T-helper 9 cell (primary cell): ENCODE results near the gene PIAS4.
"Not testable (repeated sequence)": the region's sequence is repeated elsewhere in the genome, so short reads cannot be mapped to it uniquely, and the experiment has no call there.

ENCODE experiments used
- DNase-seq: peaks from one replicate; pipeline ENCODE4 v3.0.0-alpha.2; 2020
- total RNA-seq, 2 donors: gene quantifications; one replicate each; lab custom pipeline; 2026; lab: John Stamatoyannopoulos, UW

PIAS4 gene
- total RNA-seq = 13.8 to 34.3 reads per million in 2 donors

- DNase-seq = peak; percentile 90
Measured at GRCh38 chr19:4007021-4007835, at the start of gene PIAS4. PIAS4 (plus strand) TSS chr19:4007736; CDS start chr19:4007761, 25 bp downstream.

DNA sequence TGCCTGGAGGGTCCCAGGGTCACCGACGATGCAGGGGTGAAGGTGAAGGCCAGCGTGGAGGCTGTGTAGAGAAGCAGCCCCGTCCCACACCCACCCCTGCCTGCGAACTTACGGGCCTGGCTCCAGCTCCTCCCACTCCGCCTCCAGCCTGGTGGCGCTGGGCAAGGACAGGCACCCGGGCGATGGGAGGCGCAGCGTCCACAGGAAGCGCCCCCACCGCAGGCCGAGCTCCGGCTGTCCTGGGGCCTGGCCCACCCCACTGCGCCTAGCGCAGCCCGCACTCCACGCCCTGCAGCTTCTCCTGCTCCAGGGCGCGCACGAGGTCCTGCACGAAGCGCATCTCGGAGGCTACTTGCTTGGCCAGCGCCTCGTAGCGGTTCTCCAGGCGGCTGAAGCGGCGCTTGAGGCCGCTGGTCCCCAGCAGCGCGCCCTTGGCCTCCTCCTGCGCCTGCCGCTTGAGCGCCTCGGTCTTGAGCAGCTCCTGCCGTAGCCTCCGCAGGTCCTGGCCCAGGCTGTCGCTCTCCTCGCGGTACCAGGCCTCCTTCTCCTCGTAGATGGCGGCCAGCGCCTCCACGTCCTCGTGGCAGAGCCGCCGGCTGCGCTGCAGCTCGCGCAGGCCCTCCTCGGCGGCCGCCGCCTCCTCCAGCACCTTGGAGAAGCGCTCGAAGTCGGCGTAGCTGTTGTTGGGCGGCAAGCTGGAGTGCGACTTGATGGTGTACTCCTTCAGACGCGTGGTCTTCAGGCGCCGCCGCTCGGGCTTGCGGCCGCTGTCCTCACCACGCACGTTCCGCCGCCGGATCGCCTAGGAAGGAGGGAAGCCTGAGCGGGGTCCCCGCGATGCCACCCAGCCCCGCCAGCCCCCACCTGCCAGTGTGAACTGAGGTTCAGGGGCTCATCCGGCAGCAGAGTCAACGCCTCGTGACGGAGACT is 48.4 kb upstream of the PIAS4 start:
- DNase-seq = no peak

GRCh38 chr19:3959766-3960131 is 47.8 kb upstream of the PIAS4 start:
- no peak for DNase-seq

GRCh38 chr19:3961007-3961406 is 46.5 kb upstream of the PIAS4 start:
- DNase-seq = no peak

DNA sequence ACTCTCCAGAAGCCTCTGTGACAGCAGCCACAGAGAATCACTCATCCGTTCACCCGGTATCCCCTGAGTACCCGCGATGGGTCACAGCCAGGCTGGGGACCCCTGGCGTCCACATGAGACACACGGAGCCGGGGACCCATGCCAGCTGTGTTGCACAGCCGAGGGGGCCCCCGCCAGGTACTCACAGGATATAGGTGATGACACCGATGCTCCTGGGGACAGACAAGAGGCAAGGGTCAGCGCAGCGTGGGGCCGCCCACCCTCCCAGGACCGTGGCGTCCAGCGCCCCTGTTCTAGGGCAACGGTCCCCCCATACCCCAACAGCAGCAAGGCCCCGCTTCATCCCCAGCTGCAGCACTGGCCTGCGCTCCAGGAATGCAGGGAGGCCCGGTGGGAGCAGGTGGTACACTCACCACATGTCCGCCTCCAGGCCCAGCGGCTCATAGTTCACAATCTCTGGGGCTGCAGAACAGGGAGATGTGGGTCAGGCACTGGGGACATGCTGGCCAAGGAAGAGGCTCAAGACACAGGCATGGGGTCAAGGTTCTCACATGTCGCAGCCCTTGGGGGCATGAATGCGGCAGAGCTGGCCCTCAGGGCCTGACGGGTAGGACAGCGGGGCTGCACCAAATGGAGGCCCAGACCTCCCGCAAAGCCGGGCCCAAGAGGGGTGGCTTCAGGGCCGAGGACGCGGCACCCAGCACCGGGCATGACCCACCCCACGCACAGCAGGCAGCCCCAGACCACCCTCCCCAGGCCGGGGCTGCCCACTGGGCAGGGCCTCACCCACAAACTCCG is 43.9 kb upstream of the PIAS4 start:
- no peak for DNase-seq

DNA sequence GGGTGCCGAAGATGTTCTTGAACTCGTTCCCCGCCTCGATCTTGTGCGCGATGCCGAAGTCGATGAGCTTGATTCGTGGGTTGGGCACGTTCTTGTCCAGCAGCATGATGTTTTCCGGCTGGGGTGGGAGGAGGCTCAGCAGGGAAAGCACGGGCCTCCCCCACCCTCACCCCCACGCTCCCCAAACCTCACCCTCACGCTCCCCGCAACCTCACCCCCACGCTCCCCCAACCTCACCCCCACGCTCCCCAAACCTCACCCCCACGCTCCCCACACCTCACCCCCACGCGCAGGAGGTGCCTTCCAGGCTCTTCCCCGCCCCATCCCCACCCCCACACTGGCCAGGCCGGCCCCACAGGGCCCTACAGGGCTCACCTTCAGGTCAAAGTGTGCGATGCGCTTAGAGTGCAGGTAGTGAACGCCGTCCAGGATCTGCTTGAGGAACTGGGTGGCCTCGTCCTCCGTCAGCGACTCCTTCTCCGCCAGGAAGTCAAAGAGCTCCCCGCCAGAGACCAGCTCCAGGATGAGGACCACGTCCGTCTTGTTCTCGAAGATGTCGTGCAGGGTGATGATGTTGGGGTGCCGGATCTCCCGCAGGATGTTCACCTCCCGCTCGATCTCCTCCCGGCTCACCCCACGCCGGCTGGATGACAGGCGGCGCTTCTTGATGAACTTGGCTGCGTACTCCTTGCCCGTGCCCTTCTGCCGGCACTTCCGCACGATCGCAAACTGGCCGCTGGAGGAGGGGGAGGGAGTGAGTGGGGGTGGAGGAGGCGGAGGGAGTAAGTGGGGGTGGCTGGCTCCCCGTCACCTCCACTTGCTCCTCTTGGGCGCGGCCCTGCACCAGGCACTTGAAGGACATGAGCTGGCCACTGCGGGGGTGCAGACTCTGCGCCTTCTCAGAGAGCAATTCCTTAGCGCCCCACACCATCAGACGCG is 43.0 kb upstream of the PIAS4 start:
- DNase-seq = no peak

- no peak for DNase-seq
Measured at GRCh38 chr19:3966051-3967017, 41.2 kb upstream of the PIAS4 start.

DNA sequence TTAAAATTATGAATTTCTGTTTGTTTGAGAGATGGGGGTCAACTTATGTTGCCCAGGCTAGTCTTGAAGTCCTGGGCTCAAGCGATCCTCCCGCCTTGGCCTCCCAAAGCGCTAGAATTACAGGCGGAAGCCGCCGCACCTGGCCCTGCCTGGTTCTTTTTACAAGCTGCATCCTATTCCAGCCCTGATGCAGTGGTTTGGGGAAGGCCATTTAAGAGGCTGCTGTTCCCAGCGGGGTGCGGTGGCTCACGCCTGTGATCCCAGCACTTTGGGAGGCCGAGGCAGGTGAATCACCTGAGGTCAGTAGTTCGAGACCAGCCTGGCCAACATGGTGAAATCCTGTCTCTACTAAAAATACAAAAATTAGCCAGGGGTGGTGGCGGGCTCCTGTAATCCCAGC is 39.6 kb upstream of the PIAS4 start:
- not testable (repeated sequence) for DNase-seq

- no peak for DNase-seq
Measured at GRCh38 chr19:3968556-3969434, 38.7 kb upstream of the PIAS4 start.

- DNase-seq = no peak
Measured at GRCh38 chr19:3969435-3970312, 37.9 kb upstream of the PIAS4 start.

DNA sequence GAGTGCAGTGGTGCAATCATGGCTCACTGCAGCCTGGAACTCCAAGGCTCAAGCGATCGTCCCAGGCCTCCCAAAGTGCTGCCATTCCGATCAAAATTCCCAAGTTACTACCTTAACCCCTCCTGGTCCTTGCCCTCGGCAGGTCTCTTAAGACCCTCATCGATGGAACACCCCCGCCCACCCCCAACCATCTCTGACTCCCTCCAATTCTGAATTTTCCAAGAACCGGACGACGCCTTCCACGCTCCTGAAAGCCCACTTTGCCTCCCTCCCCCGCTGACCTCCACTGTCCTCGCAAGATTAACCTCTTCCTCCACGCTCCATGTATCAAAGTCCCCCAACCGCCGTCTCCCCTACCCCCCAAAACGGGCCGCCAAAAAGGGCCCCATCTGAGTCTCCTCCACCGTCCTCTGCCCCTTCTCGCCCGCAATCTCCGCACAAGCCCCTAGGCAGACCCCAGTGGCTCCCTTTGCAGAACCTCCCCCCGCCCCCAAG is 37.2 kb upstream of the PIAS4 start:
- no peak for DNase-seq

DNA sequence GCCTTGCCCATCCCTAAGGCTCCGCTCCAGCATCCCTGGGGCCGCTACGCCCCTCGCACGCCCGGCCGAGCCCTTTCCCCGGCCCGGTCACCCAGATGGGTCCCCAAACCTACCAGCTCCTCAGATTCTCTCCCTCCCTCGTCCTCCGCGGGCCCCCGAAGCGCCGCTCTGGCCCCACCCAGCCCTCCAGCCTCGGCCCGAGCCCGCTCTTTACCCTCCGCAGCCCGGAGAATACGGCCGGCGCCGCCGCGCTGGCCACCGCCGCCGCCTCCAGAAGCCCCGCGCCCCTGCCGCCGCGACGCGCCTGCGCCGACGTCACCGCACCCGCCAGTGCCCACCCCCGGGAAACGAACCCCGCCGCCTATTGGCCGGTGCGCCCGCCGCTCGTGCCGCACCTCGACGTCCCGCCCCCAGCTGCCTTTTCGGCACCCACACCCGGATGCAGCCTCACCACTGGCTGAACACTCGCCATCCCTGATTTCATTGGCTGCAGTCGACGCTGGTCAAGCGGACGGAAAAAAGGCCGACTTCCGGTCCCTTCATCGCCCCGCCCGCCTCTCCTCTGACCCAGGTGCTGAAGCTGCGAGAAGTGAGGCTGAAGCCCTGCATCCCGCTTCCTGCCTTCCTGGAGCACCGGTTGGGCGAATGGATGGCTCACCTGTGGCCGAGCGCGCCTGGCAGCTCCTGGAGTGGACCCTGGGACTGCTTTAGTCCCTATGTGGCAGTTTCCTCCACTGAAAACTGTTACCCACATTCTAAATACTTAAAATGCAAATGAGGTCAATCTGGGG is 36.5 kb upstream of the PIAS4 start, which contains the start of gene DAPK3:
DAPK3 (minus strand) TSS at position 292 of the 791 bp plus-strand sequence. CDS start 1,364 bp downstream, outside the sequence.
- peak; percentile 85 for DNase-seq

- no peak for DNase-seq
Measured at GRCh38 chr19:3975144-3975543, 32.4 kb upstream of the PIAS4 start.

DNA sequence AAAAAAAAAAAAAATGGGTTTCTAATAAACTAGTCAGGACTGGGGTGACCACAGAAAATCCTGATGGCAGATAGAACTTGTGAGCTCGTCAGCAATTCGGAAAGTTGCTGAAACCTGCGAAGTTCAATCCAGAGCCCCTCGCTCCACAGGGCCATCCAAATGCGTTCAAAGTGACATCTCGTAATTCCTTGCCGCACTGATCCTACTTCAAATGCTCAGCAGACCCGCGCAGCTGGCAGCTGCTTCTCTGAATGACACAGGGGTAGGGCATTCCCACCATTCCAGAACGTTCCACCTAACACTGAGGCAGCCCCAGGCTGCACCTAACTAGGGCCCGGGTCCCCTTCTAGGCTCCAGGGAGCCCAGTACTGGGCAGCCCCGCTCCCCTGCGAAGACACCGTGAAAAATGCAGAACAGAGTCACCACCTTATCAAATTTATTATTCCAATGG is 31.9 kb upstream of the PIAS4 start:
- DNase-seq = no peak

- DNase-seq = no peak
Measured at GRCh38 chr19:3976495-3977241, 30.9 kb upstream of the PIAS4 start.
